NT2/D1 (cell line): ENCODE results near the gene CRTC1.
"Not testable (repeated sequence)": the region's sequence is repeated elsewhere in the genome, so short reads cannot be mapped to it uniquely, and the experiment has no call there.

Source experiments
- DNase-seq: peaks from one replicate; pipeline ENCODE4 v3.0.0-alpha.2; 2011; ENCODE audit warnings: low read depth, low spot score
- H3K27me3 ChIP-seq: 2 replicates; pipeline ENCODE4 v1.6.0; 2011; ENCODE audit warnings: mild to moderate bottlenecking; ENCODE audit not compliant: insufficient read length, insufficient read depth
- H3K36me3 ChIP-seq: 2 replicates; pipeline ENCODE4 v1.6.1; 2011; ENCODE audit warnings: mild to moderate bottlenecking, low read length, mixed read lengths; ENCODE audit not compliant: insufficient read depth, insufficient read length
- H3K4me1 ChIP-seq: 2 replicates; pipeline ENCODE4 v1.5.1; 2011; ENCODE audit not compliant: insufficient read depth, insufficient read length
- H3K4me3 ChIP-seq: 2 replicates; pipeline ENCODE4 v1.5.1; 2011; ENCODE audit warnings: low read depth; ENCODE audit not compliant: insufficient read length
- H3K9ac ChIP-seq: 2 replicates; pipeline ENCODE4 v1.6.0; 2011; ENCODE audit warnings: low read depth; ENCODE audit not compliant: insufficient read length
- H3K9me3 ChIP-seq: 2 replicates; pipeline ENCODE4 v1.5.1; 2011; ENCODE audit warnings: mild to moderate bottlenecking, low read length; ENCODE audit not compliant: insufficient read depth
- SUZ12 ChIP-seq: IDR thresholded peaks from 2 replicates; pipeline ENCODE4 v1.6.1; 2011; ENCODE audit not compliant: insufficient read length, insufficient read depth; ENCODE audit errors: extremely low read depth
- YY1 ChIP-seq: IDR thresholded peaks from 2 replicates; pipeline ENCODE4 v1.6.1; 2011; ENCODE audit not compliant: insufficient read length, insufficient read depth
- ZNF274 ChIP-seq: IDR thresholded peaks from 2 replicates; pipeline ENCODE4 v1.6.1; 2011; ENCODE audit warnings: mild to moderate bottlenecking, low read depth, low read length

The CRTC1 gene

DNA sequence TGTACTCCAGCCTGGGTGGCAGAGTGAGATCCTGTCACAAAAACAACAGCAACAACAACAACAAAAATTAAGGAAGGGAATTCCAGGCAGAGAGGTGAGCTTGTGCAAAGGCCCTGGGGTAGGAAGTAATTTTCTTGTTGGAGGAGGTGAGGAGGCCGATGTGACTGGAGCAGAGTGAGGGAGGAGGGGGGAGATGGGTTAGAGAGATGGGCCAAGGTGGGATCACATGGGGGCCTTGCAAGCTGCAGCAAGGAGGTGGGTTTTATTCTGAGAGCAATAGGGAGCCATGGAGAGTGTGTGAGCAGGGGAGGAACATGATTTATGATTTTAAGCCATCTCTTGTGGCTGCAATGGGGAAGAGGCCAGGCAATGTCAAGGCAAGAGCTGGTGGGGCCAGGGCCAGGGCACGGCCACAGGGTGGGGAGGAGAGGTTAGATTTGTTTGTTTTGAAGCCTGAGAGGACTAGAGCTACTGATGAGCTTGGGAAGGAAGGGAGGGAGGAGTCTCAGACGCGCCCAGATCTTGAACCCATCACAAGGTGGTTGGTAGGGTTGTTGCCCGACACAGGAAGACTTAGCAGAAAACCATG, 120.2 kb downstream of the CRTC1 start:
- Histone ChIP-seq H3K4me3 (peak overlapping the region; percentile 4), H3K9ac (no peak overlapping the region), H3K9me3 (no peaks in the 10 kb centered on the region), H3K36me3 (no peaks in the 10 kb centered on the region), H3K4me1 (peaks cover 6% of the 10 kb centered on the region), H3K27me3 (peaks cover 27% of the 10 kb centered on the region)
- DNase-seq, result no peak
- no peak for TF ChIP-seq SUZ12

DNA sequence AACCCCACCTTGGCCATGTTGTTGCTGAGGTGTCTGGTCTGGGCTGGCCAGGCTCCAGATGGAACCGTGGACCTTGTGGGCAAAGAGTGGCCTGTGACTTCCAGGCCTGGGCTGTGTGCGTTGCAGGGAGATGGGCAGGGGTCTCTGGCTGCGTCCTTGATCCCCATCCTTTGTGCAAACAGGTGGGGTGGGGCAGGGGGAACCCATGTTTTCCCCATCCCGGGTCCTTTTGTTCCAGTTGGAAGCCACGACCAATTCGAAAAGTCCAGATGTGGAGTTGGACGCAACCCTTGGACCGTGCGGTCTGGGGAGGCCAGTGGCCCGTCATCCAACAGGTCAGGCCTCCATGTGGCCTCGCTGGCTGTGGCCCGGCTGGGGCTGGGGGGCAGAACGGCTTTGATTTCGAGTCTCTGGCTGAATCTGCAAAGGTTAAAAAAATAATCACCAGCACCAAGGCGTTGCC, 120.7 kb downstream of the CRTC1 start:
- H3K9me3 ChIP-seq, result no peaks in the 10 kb centered on the region
- H3K9ac ChIP-seq, result no peak overlapping the region
- DNase-seq, result no peak
- peak overlapping the region; percentile 4 for H3K4me3 ChIP-seq
- TF ChIP-seq SUZ12 (no peak), YY1 (no peak), ZNF274 (no peak)
- H3K4me1 ChIP-seq, result peaks cover 2% of the 10 kb centered on the region
- H3K27me3 ChIP-seq, result peaks cover 25% of the 10 kb centered on the region
- no peaks in the 10 kb centered on the region for H3K36me3 ChIP-seq

DNA sequence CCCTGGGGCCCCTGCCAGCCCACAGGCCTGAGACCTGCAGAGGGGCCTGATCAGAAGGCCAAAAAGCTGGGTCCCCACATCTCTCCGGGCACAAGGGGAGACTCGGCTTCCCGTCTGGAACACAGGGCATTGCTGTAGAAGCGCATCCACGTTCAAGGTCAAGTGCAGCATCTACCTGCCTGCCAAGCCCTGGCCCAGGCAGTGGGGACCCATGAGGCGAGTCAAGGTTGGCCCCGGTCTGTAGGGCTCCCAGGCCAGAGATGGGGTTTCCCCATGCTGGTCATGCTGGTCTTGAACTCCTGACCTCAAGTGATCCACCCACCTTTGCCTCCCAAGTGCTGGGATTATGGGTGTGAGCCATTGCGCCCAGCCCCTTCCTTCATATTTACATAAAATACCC, 121.2 kb downstream of the CRTC1 start:
- Histone ChIP-seq H3K4me1 (peaks cover 2% of the 10 kb centered on the region), H3K27me3 (peaks cover 20% of the 10 kb centered on the region), H3K36me3 (no peaks in the 10 kb centered on the region), H3K4me3 (no peak overlapping the region), H3K9ac (no peak overlapping the region), H3K9me3 (no peaks in the 10 kb centered on the region)
- TF ChIP-seq YY1 (no peak), ZNF274 (no peak), SUZ12 (no peak)
- DNase-seq, result no peak

DNA sequence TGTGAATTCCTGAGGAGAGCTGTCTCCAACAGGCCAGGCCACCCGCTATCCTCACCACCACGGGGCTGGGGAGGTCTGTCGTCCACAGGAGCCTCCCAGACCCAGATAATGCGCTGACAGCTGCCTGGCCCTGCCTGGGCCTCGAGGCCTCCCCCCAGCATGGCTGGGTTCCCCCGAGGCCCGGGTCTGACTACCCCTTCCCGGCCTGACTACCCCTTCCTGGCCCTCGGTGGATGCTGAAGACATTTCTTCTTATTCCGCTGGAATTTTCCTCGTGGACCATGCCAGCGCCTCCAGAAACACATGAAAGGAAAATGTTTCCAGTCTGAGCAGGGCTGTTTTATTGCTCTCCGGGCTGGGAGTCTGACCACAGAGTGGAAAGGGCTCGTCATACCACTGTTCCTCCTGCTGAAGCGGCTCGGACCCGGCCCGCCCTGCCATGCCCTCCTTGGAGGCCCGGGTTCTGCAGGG, 124.4 kb downstream of the CRTC1 start:
- no peaks in the 10 kb centered on the region for H3K9me3 ChIP-seq
- no peak for DNase-seq
- H3K4me1 ChIP-seq, result peaks cover 2% of the 10 kb centered on the region
- peaks cover 10% of the 10 kb centered on the region for H3K27me3 ChIP-seq
- H3K4me3 ChIP-seq, result no peak overlapping the region
- H3K36me3 ChIP-seq, result no peaks in the 10 kb centered on the region
- TF ChIP-seq YY1, result no peak
- TF ChIP-seq ZNF274, result no peak
- TF ChIP-seq SUZ12, result no peak
- no peak overlapping the region for H3K9ac ChIP-seq

DNA sequence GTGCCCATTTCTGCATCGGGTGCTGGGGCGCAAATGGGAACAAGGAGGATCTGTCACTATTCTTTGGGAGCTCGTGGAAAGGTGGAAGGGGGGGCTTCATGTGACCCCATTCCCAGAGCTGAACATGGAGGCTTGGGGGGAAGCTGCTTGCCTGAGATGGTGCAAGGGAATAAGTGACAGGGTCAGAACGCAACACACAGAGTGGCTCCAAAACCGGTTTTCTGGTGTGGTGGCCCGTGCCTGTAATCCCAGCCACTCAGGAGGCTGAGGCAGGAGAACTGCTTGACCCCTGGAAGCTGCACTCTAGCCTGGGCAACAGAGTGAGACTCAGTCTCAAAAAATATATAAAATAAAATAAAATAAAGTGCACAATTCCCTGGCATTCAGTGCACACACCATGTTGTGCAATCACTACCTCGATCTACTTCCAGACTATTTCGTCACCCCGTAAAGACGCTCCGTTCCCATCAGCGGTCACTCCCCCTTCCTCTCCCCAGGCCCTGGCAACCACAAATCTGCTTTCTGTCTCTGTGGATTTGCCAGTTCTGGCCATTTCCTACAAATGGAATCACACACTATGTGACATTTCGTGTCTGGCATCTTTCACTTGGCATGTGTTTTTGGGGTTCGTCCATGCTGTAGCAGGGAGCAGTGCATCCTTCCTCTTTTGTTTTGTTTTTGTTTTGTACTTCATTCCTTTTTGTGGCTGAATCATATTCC, 125.8 kb downstream of the CRTC1 start:
- peaks cover 2% of the 10 kb centered on the region for H3K4me1 ChIP-seq
- no peak overlapping the region for H3K9ac ChIP-seq
- DNase-seq, result no peak
- no peak overlapping the region for H3K4me3 ChIP-seq
- TF ChIP-seq YY1, result no peak
- peaks cover 10% of the 10 kb centered on the region for H3K27me3 ChIP-seq
- no peaks in the 10 kb centered on the region for H3K36me3 ChIP-seq
- H3K9me3 ChIP-seq, result no peaks in the 10 kb centered on the region

DNA sequence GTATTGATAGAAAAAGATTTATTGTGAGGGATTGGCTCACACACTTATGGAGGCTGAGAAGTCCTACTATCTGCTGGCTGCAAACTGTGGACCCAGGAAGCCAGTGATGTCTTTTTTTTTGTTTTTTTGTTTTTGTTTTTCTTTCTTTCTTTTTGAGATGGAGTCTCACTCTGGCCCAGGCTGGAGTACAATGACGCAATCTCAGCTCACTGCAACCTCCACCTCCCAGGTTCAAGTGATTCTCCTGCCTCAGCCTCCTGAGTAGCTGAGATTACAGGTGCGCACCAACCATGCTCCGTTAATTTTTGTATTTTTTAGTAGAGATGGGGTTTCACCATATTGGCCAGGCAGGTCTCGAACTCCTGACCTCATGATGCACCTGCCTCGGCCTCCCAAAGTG, 128.2 kb downstream of the CRTC1 start:
- H3K36me3 ChIP-seq, H3K4me1 ChIP-seq, H3K27me3 ChIP-seq, H3K4me3 ChIP-seq, DNase-seq, H3K9ac ChIP-seq, H3K9me3 ChIP-seq: not testable (repeated sequence)

DNA sequence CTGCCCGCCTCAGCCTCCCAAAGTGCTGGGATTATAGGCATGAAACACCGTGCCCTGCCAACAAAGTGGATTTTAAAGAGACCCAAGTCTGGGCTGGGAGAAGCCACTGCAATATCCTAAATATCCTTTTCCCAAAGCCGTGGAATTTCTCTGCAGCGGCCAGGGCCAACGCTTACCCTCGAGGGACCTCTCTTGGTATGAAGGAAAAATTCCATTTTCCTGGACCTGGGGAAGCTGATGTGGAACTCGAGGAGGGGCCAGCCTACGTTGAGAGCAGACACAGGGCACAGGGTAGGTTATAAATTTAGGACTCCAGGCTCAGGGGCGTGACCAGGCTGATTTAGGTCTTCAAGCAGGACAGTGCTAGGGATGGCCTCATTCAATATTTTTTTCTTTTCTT, 130.6 kb downstream of the CRTC1 start:
- H3K4me3 ChIP-seq, result no peak overlapping the region
- no peaks in the 10 kb centered on the region for H3K4me1 ChIP-seq
- no peak for DNase-seq
- no peak overlapping the region for H3K9ac ChIP-seq
- H3K36me3 ChIP-seq, result no peaks in the 10 kb centered on the region
- TF ChIP-seq ZNF274, result no peak
- no peak for TF ChIP-seq YY1
- TF ChIP-seq SUZ12, result no peak
- no peaks in the 10 kb centered on the region for H3K9me3 ChIP-seq
- peaks cover 7% of the 10 kb centered on the region for H3K27me3 ChIP-seq
